HG02885 (cell line): ENCODE measurements around the gene ABCB9.
"Not testable (repeated sequence)": the region's sequence is repeated elsewhere in the genome, so short reads cannot be mapped to it uniquely, and the experiment has no call there.

ENCODE experiments used
- ATAC-seq: cut with Tn5 transposase; IDR thresholded peaks from one replicate; pipeline ENCODE4 v1.9.1; 2021; ENCODE audit warnings: mild to moderate bottlenecking; ENCODE audit not compliant: unreplicated experiment, poor library complexity

The ABCB9 gene

GRCh38 chr12:122905258-122905657, 61.0 kb downstream of the ABCB9 start:
- not testable (repeated sequence) for ATAC-seq

DNA sequence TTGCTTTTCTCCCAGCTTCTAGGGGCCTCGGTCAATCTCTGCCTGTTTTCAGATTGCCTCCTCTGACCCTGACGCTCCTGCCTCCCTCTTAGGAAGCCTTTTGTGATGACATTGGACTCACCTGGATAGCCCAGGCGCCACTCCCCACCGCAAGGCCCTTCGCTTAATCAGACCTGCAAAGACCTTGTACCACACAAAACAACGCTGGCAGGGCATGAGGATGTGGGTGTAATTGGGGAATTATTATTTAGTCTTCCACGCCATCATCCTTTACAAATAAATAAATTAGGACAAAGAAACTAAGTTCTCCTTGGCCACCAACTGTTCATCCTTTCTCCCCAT, 62.6 kb downstream of the ABCB9 start:
- no peak for ATAC-seq

- no peak for ATAC-seq
Measured at GRCh38 chr12:122902854-122903692, 63.2 kb downstream of the ABCB9 start.

GRCh38 chr12:122899887-122900286, 66.4 kb downstream of the ABCB9 start:
- no peak for ATAC-seq

GRCh38 chr12:122896662-122897061, 69.6 kb downstream of the ABCB9 start:
- ATAC-seq: no peak

- ATAC-seq: peak; percentile 65
Measured at GRCh38 chr12:122895704-122896636, 70.3 kb downstream of the ABCB9 start, which contains the start of gene VPS37B. Gene VPS37B, minus strand, starts transcription at chr12:122896124. Its CDS starts 62 bp downstream, at chr12:122896062.

- no peak for ATAC-seq
Measured at GRCh38 chr12:122895320-122895703, 71.0 kb downstream of the ABCB9 start.

DNA sequence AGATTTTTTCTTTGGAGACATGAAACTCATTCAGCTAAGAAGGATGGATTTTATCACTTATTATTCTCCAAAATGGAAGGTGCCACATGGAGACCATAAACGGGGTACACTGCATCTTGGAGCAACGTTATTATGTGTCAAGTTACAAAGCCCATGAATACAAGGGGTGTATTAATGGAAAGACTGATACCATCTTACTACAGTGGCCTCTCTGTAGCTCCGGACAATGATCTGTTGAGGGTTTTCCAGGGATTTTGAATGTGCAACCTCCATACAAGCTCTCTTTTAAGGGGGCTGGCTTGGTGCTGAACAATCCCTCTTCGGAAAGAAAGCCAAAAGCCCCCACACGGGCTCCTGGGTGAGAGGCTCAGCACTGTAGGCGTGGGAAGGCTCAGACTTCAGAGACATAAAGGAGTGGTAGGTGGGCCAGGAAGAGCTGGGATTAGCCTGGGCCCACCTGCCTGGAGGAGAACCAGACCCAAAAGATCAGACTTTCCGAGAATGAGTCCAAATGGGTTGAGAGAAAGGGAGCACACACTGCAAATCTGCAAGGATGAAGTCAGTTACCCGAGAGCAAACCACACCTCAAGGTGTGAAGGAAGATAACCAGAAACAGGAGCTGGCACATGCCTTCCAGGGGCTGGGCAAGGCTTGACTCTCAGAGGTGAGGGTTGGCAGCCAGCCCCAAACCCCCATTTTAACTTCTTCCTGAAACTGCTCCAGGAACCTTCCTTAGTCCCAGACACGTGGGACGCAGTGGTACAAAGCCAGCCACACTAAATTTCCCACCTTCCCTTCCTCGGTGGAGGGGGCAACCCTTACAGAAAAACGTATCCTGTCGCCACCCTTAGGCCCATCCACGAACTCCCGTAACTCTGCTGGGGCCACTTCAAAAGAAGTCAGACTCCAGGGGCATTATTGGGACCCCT, 71.8 kb downstream of the ABCB9 start:
- ATAC-seq: no peak

DNA sequence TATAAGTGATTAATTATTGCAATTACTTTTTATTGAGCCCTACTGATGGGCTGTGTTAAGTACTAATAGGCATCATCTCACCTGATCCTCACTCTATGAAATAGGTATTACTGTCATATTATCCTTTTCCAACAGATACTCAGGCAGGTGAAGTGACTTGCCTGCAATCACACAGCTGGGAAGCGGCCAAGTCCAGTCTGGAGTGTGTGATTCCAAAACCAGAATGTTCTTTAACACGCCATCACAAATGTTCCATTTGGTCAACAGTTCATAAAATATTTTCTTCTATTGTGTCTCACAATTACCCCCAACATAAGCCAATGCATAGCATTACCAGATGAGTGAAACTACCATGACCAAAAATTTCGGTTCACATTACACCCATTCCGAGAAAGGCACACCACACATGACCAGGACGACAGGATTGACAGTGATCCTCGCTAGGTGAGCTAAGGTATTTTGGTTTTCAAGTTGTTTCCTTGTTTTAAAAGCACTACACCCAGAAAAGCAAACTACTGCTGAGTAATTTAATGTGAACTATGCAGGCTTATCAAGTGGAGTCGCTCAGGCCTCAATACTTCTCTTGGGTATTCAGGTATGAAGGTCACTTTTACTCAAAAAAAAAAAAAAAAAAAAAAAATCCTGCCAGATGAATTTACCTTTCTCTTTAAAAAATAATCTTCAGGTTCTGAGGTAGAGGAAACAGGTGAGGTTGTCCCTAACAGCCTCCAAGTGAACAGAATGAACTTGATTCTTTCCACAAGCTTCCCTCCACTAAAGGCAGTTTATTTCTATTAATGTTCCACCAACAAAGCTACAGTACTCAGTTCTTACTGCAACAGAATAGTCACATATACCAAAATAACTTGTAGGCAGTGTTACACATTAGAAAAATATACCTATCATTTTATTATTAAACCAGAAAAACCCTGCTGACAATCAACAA, 72.8 kb downstream of the ABCB9 start:
- ATAC-seq: no peak

DNA sequence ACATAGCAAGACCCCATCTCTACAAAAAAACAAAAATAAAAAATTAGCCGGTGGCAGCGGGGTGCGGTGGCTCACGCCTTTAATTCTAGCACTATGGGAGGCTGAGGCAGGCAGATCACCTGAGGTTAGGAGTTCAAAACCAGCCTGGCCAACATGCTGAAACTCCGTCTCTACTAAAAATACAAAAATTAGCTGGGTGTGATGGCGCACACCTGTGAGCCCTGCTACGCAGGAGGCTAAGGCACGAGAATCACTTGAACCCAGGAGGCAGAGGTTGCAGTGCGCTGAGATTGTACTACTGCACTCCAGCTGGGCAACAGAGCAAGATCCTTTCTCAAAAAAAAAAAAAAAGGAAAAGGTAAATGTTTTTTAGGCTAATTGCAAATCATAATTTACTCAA, 73.5 kb downstream of the ABCB9 start:
- ATAC-seq: not testable (repeated sequence)

DNA sequence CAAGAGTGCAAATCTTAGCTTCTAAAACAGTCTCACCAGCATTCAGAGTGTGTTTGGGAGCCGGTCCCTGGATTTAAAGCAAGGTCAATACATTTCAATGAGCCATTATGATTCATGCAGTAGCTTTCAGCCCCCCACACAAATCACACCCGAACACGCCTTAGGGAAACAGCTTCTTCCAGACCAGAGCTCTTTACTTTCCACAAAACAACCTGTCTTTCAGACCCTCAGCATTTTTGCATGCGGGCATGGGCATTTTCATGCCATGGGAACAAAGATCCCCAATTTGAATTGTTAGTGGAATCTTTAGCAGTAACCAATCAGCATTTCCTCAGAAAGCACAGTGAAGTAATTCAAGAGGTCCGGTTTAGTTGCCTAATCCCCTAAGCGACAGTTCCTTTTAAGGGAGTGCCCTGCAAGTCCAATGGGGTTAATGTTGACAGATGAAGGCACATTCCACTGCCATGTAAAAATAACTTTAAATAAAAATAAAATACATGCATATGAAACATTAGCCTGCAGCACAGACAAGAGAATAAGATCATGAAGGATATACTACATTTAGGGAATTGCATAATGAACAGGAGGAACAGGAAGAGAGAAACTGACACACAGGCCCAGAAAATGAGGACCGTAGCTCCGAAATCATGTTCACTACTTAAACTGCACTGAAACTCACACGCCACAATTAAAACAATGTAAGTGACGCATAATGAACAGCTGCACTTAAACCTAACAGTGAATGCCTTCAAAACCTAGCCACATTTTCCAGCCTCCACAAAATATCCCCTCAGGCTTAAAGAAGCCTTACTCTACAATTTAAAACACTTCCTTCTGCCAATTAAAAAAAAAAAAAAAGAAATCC, 74.4 kb downstream of the ABCB9 start:
- no peak for ATAC-seq

GRCh38 chr12:122889761-122890520, 76.3 kb downstream of the ABCB9 start:
- no peak for ATAC-seq

DNA sequence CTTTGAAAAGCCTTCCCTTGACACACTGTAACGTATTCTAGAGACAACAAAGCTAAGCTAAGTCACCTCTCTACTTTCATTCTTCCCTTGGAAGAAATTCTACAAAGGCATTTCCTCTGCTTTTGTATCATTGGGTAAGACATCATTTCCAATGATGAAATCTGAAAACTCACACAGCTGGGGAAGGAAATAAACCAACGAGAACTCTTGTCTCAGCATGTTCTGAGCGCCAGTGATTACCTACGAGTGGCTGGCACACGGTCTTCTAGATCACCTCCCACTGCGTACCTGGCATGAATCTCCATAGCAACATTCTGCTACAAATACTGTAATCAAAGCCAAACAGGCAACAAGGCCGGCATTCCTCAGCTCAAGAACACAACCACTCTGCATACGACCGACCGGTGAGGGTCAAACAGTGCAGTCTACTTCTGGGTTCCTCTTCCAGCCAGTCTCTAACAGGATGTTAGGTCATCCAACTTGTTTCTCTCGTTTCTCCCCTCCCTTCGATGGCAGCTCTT, 78.0 kb downstream of the ABCB9 start:
- ATAC-seq: peak; percentile 47

DNA sequence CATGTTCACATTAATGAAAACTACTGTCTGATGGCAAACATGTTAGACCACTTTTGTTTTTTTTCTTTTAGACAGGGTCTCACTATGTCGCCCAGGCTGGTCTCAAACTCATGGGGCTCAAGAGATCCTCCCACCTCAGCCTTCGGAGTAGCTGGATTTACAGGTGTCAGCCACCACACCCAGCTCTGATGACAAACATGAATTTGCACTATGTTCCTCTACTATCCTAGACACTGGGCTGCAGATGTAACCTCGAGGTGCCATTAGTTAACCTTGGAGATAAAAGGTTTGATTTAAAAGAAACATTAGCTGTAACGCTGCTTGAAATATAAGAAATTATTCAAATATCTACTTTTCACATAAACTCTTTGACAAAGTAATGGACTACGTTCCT, 78.4 kb downstream of the ABCB9 start:
- ATAC-seq: no peak

DNA sequence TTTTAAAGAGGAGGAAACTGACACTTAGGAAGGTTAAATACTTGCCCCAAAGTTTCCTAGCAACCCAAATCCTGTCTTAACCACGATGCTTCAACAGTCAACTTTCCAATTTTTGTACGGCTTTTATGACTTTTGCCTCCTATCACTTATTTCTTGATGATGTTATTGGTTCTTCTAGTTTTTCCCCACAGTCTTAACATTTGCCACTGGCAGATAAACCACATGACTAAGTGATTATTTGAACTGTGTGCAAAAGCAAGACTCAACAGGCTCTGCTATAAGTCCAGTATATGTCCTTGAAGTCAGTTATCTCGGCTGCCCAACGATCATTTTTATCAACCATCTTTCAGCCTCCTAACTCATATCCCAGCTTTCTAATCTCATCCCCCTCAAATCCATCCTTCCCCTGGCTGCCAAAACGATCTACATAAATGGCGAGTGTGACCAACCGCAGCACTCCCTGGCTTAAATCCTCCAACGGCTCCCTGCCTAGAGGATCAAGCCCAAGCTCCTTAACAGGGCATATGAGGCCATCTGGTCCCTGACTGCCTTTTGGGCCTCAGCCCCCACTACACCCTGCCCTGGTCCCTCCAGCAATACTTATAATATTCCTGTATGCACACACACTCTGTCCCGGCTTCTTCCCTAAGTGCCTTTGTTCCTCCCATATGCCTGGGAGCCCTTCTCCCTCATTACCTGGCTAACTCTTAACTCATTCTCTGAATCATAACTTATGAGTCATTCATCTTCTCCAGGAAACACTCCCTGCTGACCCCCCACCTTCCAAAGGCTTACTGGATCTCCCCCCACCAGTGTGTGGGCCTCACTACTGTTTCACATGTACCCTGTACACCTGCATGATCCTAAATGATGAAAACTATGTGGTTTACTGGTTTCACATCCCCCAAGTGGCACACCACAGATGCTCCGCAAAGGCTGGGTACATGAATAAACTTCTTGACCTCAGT, 79.1 kb downstream of the ABCB9 start:
- ATAC-seq: peak; percentile 86

DNA sequence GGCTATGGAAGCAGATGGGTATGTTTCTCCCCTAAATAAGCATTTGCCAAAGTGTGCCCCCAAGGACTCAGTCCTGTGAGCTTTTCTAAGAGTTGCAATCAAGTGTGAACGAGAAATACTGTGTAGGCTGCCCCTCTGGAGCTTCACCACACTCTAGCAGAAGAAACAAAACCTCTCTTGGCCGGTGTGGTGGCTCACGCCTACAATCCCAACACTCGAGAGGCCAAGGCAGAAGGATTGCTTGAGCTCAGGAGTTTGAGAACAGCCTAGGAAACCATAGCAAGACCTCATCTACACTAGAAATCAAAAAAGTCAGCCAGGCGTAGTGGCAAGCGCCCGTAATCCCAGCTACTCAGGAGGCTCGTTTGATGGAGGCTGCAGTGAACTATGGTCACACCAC, 80.1 kb downstream of the ABCB9 start:
- ATAC-seq: no peak
